ENCODE data around the gene MB21D2. TPM values are rescaled to one million over a fixed set of nuclear protein-coding genes. Genes with fewer than 3 reads are reported as not detected.

The MB21D2 gene
- total and polyA plus RNA-seq, 2 experiments from 2014 or later, result 8.1 to 35.9 TPM

DNA sequence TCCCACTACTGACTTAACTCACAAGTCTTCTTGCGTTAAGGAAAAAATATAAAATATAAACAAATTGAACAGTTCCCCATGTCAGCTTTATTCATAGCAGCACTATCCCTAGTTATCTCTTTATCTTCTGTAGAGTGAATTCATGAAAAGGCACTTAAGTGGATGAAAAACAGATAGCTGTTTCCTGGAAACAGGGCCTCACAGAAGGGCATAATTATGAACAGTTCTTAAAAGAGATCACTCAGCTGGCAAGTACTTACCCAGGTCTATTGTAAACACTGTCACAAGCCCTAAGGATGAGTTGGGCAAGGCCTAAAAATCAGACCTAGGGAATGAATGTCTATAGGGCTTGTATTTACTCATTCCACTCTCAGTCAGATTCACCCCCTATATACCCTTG lies 10.7 kb downstream of the MB21D2 start:
- Histone ChIP-seq H3K4me2 (no peak overlapping the region), H3K36me3 (ENCODE audit: insufficient read depth) (peaks cover 8% of the 10 kb centered on the region; the same call in 1 of the 2 replicates), H2AFZ (no peak overlapping the region), H3K4me1 (ENCODE audit: insufficient read depth) (peaks cover 57% of the 10 kb centered on the region), H3K9me2 (ENCODE audit: insufficient read depth) (no peaks in the 10 kb centered on the region), H3F3A (replicated peaks; ENCODE audit: low read depth) (no peaks in the 10 kb centered on the region), H3K79me2 (replicated peaks; ENCODE audit: insufficient read depth) (no peaks in the 10 kb centered on the region; the same call in none of the 2 replicates), H3K4me3 (no peak overlapping the region), H3K27ac (ENCODE audit: low read depth) (no peak overlapping the region; the same call in 1 of the 2 replicates), H4K20me1 (replicated peaks; ENCODE audit: insufficient read depth) (peaks cover 12% of the 10 kb centered on the region), H3K27me3 (ENCODE audit: insufficient read depth) (no peaks in the 10 kb centered on the region)
- Mint-ChIP-seq H3K4me3 (no peak overlapping the region), H3K4me1 (peaks cover 39% of the 10 kb centered on the region), H3K27me3 (ENCODE audit: insufficient read depth, low read depth, poor library complexity) (peaks cover 2% of the 10 kb centered on the region), H3K27ac (no peak overlapping the region; the same call in 1 of the 2 replicates), H3K36me3 (ENCODE audit: low read depth) (peaks cover 36% of the 10 kb centered on the region), H3K9me3 (peaks cover 4% of the 10 kb centered on the region; the same call in 2 of the 3 replicates)
- no peak for ATAC-seq
- TF ChIP-seq CREB1 (CRISPR knock-in tag; IDR thresholded peaks at IDR 0.05; ENCODE audit: low read depth), result no peak
- TF ChIP-seq, protein P1, sequence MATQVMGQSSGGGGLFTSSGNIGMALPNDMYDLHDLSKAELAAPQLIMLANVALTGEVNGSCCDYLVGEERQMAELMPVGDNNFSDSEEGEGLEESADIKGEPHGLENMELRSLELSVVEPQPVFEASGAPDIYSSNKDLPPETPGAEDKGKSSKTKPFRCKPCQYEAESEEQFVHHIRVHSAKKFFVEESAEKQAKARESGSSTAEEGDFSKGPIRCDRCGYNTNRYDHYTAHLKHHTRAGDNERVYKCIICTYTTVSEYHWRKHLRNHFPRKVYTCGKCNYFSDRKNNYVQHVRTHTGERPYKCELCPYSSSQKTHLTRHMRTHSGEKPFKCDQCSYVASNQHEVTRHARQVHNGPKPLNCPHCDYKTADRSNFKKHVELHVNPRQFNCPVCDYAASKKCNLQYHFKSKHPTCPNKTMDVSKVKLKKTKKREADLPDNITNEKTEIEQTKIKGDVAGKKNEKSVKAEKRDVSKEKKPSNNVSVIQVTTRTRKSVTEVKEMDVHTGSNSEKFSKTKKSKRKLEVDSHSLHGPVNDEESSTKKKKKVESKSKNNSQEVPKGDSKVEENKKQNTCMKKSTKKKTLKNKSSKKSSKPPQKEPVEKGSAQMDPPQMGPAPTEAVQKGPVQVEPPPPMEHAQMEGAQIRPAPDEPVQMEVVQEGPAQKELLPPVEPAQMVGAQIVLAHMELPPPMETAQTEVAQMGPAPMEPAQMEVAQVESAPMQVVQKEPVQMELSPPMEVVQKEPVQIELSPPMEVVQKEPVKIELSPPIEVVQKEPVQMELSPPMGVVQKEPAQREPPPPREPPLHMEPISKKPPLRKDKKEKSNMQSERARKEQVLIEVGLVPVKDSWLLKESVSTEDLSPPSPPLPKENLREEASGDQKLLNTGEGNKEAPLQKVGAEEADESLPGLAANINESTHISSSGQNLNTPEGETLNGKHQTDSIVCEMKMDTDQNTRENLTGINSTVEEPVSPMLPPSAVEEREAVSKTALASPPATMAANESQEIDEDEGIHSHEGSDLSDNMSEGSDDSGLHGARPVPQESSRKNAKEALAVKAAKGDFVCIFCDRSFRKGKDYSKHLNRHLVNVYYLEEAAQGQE (IDR thresholded peaks at IDR 0.05; ENCODE audit: unreplicated experiment), result no peak
- no peak for TF ChIP-seq ZNF331 (CRISPR knock-in tag; IDR thresholded peaks at IDR 0.05; ENCODE audit: low read depth)
- no peak for TF ChIP-seq JUNB (IDR thresholded peaks at IDR 0.05; ENCODE audit: unreplicated experiment)
- TF ChIP-seq STAT1 (IDR thresholded peaks at IDR 0.05; ENCODE audit: unreplicated experiment), result no peak
- TF ChIP-seq, protein P2, sequence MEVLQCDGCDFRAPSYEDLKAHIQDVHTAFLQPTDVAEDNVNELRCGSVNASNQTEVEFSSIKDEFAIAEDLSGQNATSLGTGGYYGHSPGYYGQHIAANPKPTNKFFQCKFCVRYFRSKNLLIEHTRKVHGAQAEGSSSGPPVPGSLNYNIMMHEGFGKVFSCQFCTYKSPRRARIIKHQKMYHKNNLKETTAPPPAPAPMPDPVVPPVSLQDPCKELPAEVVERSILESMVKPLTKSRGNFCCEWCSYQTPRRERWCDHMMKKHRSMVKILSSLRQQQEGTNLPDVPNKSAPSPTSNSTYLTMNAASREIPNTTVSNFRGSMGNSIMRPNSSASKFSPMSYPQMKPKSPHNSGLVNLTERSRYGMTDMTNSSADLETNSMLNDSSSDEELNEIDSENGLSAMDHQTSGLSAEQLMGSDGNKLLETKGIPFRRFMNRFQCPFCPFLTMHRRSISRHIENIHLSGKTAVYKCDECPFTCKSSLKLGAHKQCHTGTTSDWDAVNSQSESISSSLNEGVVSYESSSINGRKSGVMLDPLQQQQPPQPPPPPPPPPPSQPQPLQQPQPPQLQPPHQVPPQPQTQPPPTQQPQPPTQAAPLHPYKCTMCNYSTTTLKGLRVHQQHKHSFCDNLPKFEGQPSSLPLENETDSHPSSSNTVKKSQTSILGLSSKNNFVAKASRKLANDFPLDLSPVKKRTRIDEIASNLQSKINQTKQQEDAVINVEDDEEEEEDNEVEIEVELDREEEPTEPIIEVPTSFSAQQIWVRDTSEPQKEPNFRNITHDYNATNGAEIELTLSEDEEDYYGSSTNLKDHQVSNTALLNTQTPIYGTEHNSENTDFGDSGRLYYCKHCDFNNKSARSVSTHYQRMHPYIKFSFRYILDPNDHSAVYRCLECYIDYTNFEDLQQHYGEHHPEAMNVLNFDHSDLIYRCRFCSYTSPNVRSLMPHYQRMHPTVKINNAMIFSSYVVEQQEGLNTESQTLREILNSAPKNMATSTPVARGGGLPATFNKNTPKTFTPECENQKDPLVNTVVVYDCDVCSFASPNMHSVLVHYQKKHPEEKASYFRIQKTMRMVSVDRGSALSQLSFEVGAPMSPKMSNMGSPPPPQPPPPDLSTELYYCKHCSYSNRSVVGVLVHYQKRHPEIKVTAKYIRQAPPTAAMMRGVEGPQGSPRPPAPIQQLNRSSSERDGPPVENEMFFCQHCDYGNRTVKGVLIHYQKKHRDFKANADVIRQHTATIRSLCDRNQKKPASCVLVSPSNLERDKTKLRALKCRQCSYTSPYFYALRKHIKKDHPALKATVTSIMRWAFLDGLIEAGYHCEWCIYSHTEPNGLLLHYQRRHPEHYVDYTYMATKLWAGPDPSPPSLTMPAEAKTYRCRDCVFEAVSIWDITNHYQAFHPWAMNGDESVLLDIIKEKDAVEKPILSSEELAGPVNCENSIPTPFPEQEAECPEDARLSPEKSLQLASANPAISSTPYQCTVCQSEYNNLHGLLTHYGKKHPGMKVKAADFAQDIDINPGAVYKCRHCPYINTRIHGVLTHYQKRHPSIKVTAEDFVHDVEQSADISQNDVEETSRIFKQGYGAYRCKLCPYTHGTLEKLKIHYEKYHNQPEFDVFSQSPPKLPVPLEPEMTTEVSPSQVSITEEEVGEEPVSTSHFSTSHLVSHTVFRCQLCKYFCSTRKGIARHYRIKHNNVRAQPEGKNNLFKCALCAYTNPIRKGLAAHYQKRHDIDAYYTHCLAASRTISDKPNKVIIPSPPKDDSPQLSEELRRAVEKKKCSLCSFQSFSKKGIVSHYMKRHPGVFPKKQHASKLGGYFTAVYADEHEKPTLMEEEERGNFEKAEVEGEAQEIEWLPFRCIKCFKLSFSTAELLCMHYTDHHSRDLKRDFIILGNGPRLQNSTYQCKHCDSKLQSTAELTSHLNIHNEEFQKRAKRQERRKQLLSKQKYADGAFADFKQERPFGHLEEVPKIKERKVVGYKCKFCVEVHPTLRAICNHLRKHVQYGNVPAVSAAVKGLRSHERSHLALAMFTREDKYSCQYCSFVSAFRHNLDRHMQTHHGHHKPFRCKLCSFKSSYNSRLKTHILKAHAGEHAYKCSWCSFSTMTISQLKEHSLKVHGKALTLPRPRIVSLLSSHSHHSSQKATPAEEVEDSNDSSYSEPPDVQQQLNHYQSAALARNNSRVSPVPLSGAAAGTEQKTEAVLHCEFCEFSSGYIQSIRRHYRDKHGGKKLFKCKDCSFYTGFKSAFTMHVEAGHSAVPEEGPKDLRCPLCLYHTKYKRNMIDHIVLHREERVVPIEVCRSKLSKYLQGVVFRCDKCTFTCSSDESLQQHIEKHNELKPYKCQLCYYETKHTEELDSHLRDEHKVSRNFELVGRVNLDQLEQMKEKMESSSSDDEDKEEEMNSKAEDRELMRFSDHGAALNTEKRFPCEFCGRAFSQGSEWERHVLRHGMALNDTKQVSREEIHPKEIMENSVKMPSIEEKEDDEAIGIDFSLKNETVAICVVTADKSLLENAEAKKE (CRISPR knock-in tag; IDR thresholded peaks at IDR 0.05), result no peak
- TF ChIP-seq POLR2AphosphoS5 (IDR thresholded peaks at IDR 0.05; ENCODE audit: low read depth), result no peak
- TF ChIP-seq, protein P3, sequence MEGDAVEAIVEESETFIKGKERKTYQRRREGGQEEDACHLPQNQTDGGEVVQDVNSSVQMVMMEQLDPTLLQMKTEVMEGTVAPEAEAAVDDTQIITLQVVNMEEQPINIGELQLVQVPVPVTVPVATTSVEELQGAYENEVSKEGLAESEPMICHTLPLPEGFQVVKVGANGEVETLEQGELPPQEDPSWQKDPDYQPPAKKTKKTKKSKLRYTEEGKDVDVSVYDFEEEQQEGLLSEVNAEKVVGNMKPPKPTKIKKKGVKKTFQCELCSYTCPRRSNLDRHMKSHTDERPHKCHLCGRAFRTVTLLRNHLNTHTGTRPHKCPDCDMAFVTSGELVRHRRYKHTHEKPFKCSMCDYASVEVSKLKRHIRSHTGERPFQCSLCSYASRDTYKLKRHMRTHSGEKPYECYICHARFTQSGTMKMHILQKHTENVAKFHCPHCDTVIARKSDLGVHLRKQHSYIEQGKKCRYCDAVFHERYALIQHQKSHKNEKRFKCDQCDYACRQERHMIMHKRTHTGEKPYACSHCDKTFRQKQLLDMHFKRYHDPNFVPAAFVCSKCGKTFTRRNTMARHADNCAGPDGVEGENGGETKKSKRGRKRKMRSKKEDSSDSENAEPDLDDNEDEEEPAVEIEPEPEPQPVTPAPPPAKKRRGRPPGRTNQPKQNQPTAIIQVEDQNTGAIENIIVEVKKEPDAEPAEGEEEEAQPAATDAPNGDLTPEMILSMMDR (conservative IDR thresholded peaks at IDR 0.05; ENCODE audit: low read depth in 2 of 2), result no peak
- TF ChIP-seq, protein P4, sequence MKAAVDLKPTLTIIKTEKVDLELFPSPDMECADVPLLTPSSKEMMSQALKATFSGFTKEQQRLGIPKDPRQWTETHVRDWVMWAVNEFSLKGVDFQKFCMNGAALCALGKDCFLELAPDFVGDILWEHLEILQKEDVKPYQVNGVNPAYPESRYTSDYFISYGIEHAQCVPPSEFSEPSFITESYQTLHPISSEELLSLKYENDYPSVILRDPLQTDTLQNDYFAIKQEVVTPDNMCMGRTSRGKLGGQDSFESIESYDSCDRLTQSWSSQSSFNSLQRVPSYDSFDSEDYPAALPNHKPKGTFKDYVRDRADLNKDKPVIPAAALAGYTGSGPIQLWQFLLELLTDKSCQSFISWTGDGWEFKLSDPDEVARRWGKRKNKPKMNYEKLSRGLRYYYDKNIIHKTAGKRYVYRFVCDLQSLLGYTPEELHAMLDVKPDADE (IDR thresholded peaks at IDR 0.05), result no peak
- no peak for TF ChIP-seq EZH2phosphoT487 (IDR thresholded peaks at IDR 0.05; ENCODE audit: unreplicated experiment)
- TF ChIP-seq NANOG (IDR thresholded peaks at IDR 0.05; ENCODE audit: borderline replicate concordance), result no peak
- no peak for TF ChIP-seq ZNF114 (CRISPR knock-in tag; IDR thresholded peaks at IDR 0.05)
- TF ChIP-seq EZH2 (IDR thresholded peaks at IDR 0.05; ENCODE audit: low read depth, unreplicated experiment), result no peak
- no peak for DNase-seq (ENCODE audit: low spot score)

Measured in GM23338 (cell line).